HUES64 (cell line): ENCODE data around the gene IGHMBP2. TPM values are rescaled to one million over a fixed set of nuclear protein-coding genes. Genes with fewer than 3 reads are reported as not detected.
"Not testable (repeated sequence)": the region's sequence is repeated elsewhere in the genome, so short reads cannot be mapped to it uniquely, and the experiment has no call there.

ENCODE experiments used
- H3K27ac ChIP-seq: 2 replicates; pipeline ENCODE4 v1.7.0; 2013; ENCODE audit warnings: low read depth, low read length, inconsistent platforms
- H3K27me3 ChIP-seq: 2 replicates; pipeline ENCODE4 v1.6.1; 2013; ENCODE audit warnings: mild to moderate bottlenecking, low read length; ENCODE audit not compliant: insufficient read depth
- H3K36me3 ChIP-seq: 2 replicates; pipeline ENCODE4 v1.6.1; 2013; ENCODE audit warnings: mild to moderate bottlenecking, low read length; ENCODE audit not compliant: insufficient read depth
- H3K4me1 ChIP-seq: 2 replicates; pipeline ENCODE4 v1.6.1; 2013; ENCODE audit warnings: mild to moderate bottlenecking, low read length, moderate library complexity; ENCODE audit not compliant: insufficient read depth
- H3K4me3 ChIP-seq: 2 replicates; pipeline ENCODE4 v1.5.1; 2013; ENCODE audit warnings: mild to moderate bottlenecking, low read length, moderate library complexity
- H3K9ac ChIP-seq: 2 replicates; pipeline ENCODE4 v1.6.1; 2013; ENCODE audit warnings: mild to moderate bottlenecking, low read depth, low read length
- H3K9me3 ChIP-seq: 2 replicates; pipeline ENCODE4 v1.6.1; 2013; ENCODE audit warnings: low read depth, low read length; ENCODE audit not compliant: insufficient read depth
- WGBS: fragments of 150-250, 120-280 bp; methylation state at CpG from one replicate; pipeline ENCODE4 v1.1.7; 2013; ENCODE audit warnings: missing lambda C conversion rate; 5-methylcytosine and 5-hydroxymethylcytosine counted together
- polyA plus RNA-seq, 2 experiments: library from polyadenylated mRNA; stranded (reverse); fragments of 50-300 nt; gene quantifications; one replicate each; pipeline ENCODE4 v1.2.3, GENCODE V29; 2013

Gene IGHMBP2
- polyA plus RNA-seq (2013, experiment 1 of 2), result 9.1 TPM
- 9.3 TPM for polyA plus RNA-seq (2013, experiment 2 of 2)

GRCh38 chr11:68903288-68904247, at the start of gene IGHMBP2, which contains the start of gene MRPL21:
Gene IGHMBP2, plus strand, starts transcription at chr11:68903891. Its CDS starts 62 bp downstream, at chr11:68903953.
Gene MRPL21, minus strand, starts transcription at chr11:68903832. Its CDS starts 22 bp downstream, at chr11:68903810.
- Histone ChIP-seq H3K27me3 (no peaks in the 10 kb centered on the region), H3K9me3 (no peaks in the 10 kb centered on the region), H3K27ac (peak within 1 kb of the TSS; percentile 85), H3K36me3 (peaks cover 30% of the 10 kb centered on the region), H3K4me3 (peak within 1 kb of the TSS; percentile 99), H3K9ac (peak within 1 kb of the TSS; percentile 96), H3K4me1 (peaks cover 9% of the 10 kb centered on the region; the same call in 1 of the 2 replicates)
- under 1% methylated on average over 78 of the region's 78 CpGs for WGBS

GRCh38 chr11:68854273-68854958, 49.3 kb upstream of the IGHMBP2 start:
- Histone ChIP-seq H3K9me3 (peaks cover 4% of the 10 kb centered on the region; the same call in 1 of the 2 replicates), H3K4me1 (0 out of 2 replicates have a peak, but pooled peaks cover 4% of the 10 kb centered on the region), H3K27ac (no peak overlapping the region), H3K4me3 (peak overlapping the region; percentile 74), H3K9ac (peak overlapping the region; percentile 37; the same call in 1 of the 2 replicates), H3K27me3 (peaks cover 25% of the 10 kb centered on the region), H3K36me3 (no peaks in the 10 kb centered on the region)
- 17% methylated on average over 38 of the region's 42 CpGs for WGBS

- Histone ChIP-seq H3K27ac (peak overlapping the region; percentile 67; the same call in 1 of the 2 replicates), H3K27me3 (peaks cover 25% of the 10 kb centered on the region), H3K4me1 (0 out of 2 replicates have a peak, but pooled peaks cover 4% of the 10 kb centered on the region), H3K9me3 (peaks cover 4% of the 10 kb centered on the region; the same call in 1 of the 2 replicates), H3K36me3 (no peaks in the 10 kb centered on the region), H3K9ac (no peak overlapping the region; the same call in 1 of the 2 replicates), H3K4me3 (peak overlapping the region; percentile 74)
- 4% methylated on average over 62 of the region's 62 CpGs for WGBS
Observed at GRCh38 chr11:68855205-68855981, 48.3 kb upstream of the IGHMBP2 start.

- peaks cover 25% of the 10 kb centered on the region for H3K27me3 ChIP-seq
- not testable (repeated sequence) for H3K4me1 ChIP-seq, H3K27ac ChIP-seq, H3K9ac ChIP-seq, H3K4me3 ChIP-seq, H3K36me3 ChIP-seq, H3K9me3 ChIP-seq
- 87% methylated on average over 21 of the region's 21 CpGs for WGBS
Observed at GRCh38 chr11:68856425-68857030, 47.2 kb upstream of the IGHMBP2 start.

- Histone ChIP-seq H3K27ac (no peak overlapping the region), H3K9ac (no peak overlapping the region), H3K4me3 (no peak overlapping the region), H3K27me3 (peaks cover 25% of the 10 kb centered on the region), H3K36me3 (no peaks in the 10 kb centered on the region), H3K9me3 (peaks cover 4% of the 10 kb centered on the region; the same call in 1 of the 2 replicates), H3K4me1 (0 out of 2 replicates have a peak, but pooled peaks cover 4% of the 10 kb centered on the region)
- 78% methylated on average over 7 of the region's 8 CpGs for WGBS
Observed at GRCh38 chr11:68857037-68857586, 46.6 kb upstream of the IGHMBP2 start.

- Histone ChIP-seq H3K36me3 (no peaks in the 10 kb centered on the region), H3K27me3 (peaks cover 18% of the 10 kb centered on the region), H3K4me3 (no peak overlapping the region), H3K27ac (no peak overlapping the region), H3K4me1 (0 out of 2 replicates have a peak, but pooled peaks cover 4% of the 10 kb centered on the region), H3K9ac (no peak overlapping the region), H3K9me3 (peaks cover 4% of the 10 kb centered on the region; the same call in 1 of the 2 replicates)
- 86% methylated on average over 8 of the region's 8 CpGs for WGBS
Observed at GRCh38 chr11:68859123-68859522, 44.6 kb upstream of the IGHMBP2 start.

- H3K36me3 ChIP-seq, result no peaks in the 10 kb centered on the region
- no peaks in the 10 kb centered on the region for H3K27me3 ChIP-seq
- H3K9me3 ChIP-seq, result peaks cover 4% of the 10 kb centered on the region; the same call in 1 of the 2 replicates
- WGBS, result 79% methylated on average over 6 of the region's 6 CpGs
- H3K9ac ChIP-seq, result no peak overlapping the region
- no peaks in the 10 kb centered on the region for H3K4me1 ChIP-seq
- H3K27ac ChIP-seq, result no peak overlapping the region
- no peak overlapping the region for H3K4me3 ChIP-seq
Observed at GRCh38 chr11:68862421-68862820, 41.3 kb upstream of the IGHMBP2 start.

GRCh38 chr11:68863553-68864265, 40.0 kb upstream of the IGHMBP2 start:
- no peak overlapping the region for H3K27ac ChIP-seq
- no peaks in the 10 kb centered on the region for H3K27me3 ChIP-seq

GRCh38 chr11:68865241-68865640, 38.5 kb upstream of the IGHMBP2 start:
- Histone ChIP-seq H3K27me3 (no peaks in the 10 kb centered on the region), H3K27ac (no peak overlapping the region), H3K4me1 (no peaks in the 10 kb centered on the region; the same call in 1 of the 2 replicates), H3K4me3 (no peak overlapping the region), H3K9me3 (no peaks in the 10 kb centered on the region), H3K36me3 (no peaks in the 10 kb centered on the region), H3K9ac (no peak overlapping the region)
- 90% methylated on average over 11 of the region's 11 CpGs for WGBS

More at GRCh38 chr11:68863553-68864265, 40.0 kb upstream of the IGHMBP2 start:
- 93% methylated on average over 2 of the region's 3 CpGs for WGBS
- H3K9me3 ChIP-seq, result peaks cover 4% of the 10 kb centered on the region; the same call in 1 of the 2 replicates
- no peaks in the 10 kb centered on the region; the same call in 1 of the 2 replicates for H3K4me1 ChIP-seq
- no peak overlapping the region for H3K4me3 ChIP-seq
- H3K9ac ChIP-seq, result no peak overlapping the region
- no peaks in the 10 kb centered on the region for H3K36me3 ChIP-seq
